MM.1S (cell line): ENCODE results near the gene FAM167B.

Source experiments
- EZH2phosphoT487 ChIP-seq: fragments of 300-600 bp; sonication (generic); IDR thresholded peaks from 2 replicates; pipeline ENCODE4 v1.6.1; 2018; ENCODE audit warnings: antibody characterized with exemption, low read length
- TF ChIP-seq, protein P1 (sequence below): fragments of 300-600 bp; sonication (generic); IDR thresholded peaks from 2 replicates; pipeline ENCODE4 v1.5.1; 2016; ENCODE audit warnings: antibody characterized with exemption, low read length, mixed read lengths

DNA sequence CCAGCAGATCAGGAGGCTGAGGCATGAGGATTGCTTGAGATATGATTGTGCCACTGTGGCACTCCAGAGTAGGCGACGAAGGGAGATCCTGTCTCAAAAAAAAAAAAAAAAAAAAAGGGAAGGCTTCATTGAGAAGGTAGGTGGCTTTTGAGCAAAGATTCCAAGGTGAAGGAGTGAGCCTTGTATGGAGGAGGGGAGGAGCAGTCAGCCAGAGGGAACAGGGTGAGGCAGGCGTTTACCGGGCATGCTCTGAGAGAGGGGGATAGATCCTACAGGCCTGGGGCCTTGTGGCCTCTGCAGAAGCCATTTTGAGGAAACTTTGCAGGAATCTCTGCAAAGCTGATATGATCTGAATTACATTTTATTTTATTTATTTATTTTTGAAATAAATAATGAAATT is 39.7 kb downstream of the FAM167B start:
- TF ChIP-seq, protein P1, sequence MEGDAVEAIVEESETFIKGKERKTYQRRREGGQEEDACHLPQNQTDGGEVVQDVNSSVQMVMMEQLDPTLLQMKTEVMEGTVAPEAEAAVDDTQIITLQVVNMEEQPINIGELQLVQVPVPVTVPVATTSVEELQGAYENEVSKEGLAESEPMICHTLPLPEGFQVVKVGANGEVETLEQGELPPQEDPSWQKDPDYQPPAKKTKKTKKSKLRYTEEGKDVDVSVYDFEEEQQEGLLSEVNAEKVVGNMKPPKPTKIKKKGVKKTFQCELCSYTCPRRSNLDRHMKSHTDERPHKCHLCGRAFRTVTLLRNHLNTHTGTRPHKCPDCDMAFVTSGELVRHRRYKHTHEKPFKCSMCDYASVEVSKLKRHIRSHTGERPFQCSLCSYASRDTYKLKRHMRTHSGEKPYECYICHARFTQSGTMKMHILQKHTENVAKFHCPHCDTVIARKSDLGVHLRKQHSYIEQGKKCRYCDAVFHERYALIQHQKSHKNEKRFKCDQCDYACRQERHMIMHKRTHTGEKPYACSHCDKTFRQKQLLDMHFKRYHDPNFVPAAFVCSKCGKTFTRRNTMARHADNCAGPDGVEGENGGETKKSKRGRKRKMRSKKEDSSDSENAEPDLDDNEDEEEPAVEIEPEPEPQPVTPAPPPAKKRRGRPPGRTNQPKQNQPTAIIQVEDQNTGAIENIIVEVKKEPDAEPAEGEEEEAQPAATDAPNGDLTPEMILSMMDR, result no peak
- TF ChIP-seq EZH2phosphoT487, result no peak
